CD4-positive, alpha-beta T cell treated with Interleukin-21 for 1 hour (primary cell): ENCODE measurements around the gene PSMB10.
"Not testable (repeated sequence)": the region's sequence is repeated elsewhere in the genome, so short reads cannot be mapped to it uniquely, and the experiment has no call there.

Source experiments
- DNase-seq: peaks from one replicate; pipeline ENCODE4 v3.0.0-alpha.2; 2020

PSMB10 gene

GRCh38 chr16:67924140-67924906 lies 12.3 kb downstream of the PSMB10 start:
- DNase-seq: no peak

- no peak for DNase-seq
Observed at GRCh38 chr16:67923414-67924116, 13.1 kb downstream of the PSMB10 start.

GRCh38 chr16:67922740-67923139 lies 13.9 kb downstream of the PSMB10 start:
- DNase-seq: no peak

- no peak for DNase-seq
Observed at GRCh38 chr16:67922221-67922620, 14.4 kb downstream of the PSMB10 start.

GRCh38 chr16:67919622-67920221 lies 16.9 kb downstream of the PSMB10 start:
- DNase-seq: no peak

- DNase-seq: no peak
Observed at GRCh38 chr16:67917852-67918236, 18.8 kb downstream of the PSMB10 start.

- DNase-seq: no peak
Observed at GRCh38 chr16:67917140-67917851, 19.4 kb downstream of the PSMB10 start.

- DNase-seq: no peak
Observed at GRCh38 chr16:67915831-67916723, 20.6 kb downstream of the PSMB10 start.

- DNase-seq: not testable (repeated sequence)
Observed at GRCh38 chr16:67915496-67915769, 21.2 kb downstream of the PSMB10 start.

- no peak for DNase-seq
Observed at GRCh38 chr16:67914758-67915495, 21.7 kb downstream of the PSMB10 start.

- DNase-seq: no peak
Observed at GRCh38 chr16:67910158-67910557, 26.5 kb downstream of the PSMB10 start.

- no peak for DNase-seq
Observed at GRCh38 chr16:67909056-67909742, 27.5 kb downstream of the PSMB10 start.

- DNase-seq: no peak
Observed at GRCh38 chr16:67907397-67908180, 29.1 kb downstream of the PSMB10 start.

- no peak for DNase-seq
Observed at GRCh38 chr16:67902831-67903230, 33.8 kb downstream of the PSMB10 start.

- DNase-seq: no peak
Observed at GRCh38 chr16:67901734-67902133, 34.9 kb downstream of the PSMB10 start.

- no peak for DNase-seq
Observed at GRCh38 chr16:67897231-67897630, 39.4 kb downstream of the PSMB10 start.

GRCh38 chr16:67893743-67894399 lies 42.8 kb downstream of the PSMB10 start:
- no peak for DNase-seq

- DNase-seq: peak; percentile 93
Observed at GRCh38 chr16:67892899-67893742, 43.5 kb downstream of the PSMB10 start, which contains the start of gene PSKH1. TSS of gene PSKH1 (plus strand) at chr16:67893254. CDS start at chr16:67908750, 15,496 bp downstream.

- DNase-seq: no peak
Observed at GRCh38 chr16:67892375-67892774, 44.3 kb downstream of the PSMB10 start.
